HepG2 (cell line): ENCODE results near the gene MCAT. TPM values are rescaled to one million over a fixed set of nuclear protein-coding genes. Genes with fewer than 3 reads are reported as not detected.

ENCODE experiments used
- ATAC-seq: fragments of 200-7000 bp; cut with Tn5 transposase; 3 replicates; pipeline ENCODE4 v1.9.1; 2020; ENCODE audit warnings: mild to moderate bottlenecking, moderate library complexity
- BruUV-seq: library from RNA; stranded (reverse); fragments of 400-500 nt; replicated peaks from 2 replicates; lab custom pipeline; 2021; lab: Mats Ljungman, UMichigan
- CTCF ChIA-PET: fragments of 300-600 bp; formaldehyde crosslinking; extraction: SDS; loops from one replicate; lab custom pipeline; 2021; ENCODE audit warnings: low total read pairs, inconsistent platforms, low intra/inter-chr PET ratio; lab: Yijun Ruan, JAX
- POLR2A ChIA-PET: fragments of 350-600 bp; sonication (Branson Sonifier 250); formaldehyde crosslinking; loops from one replicate; lab custom pipeline; 2020; ENCODE audit warnings: antibody characterized with exemption, inconsistent platforms; lab: Yijun Ruan, JAX
- DNase-seq: peaks from one replicate; pipeline ENCODE4 v3.0.0-alpha.2; 2015; ENCODE audit warnings: low spot score
- FAIRE-seq: peaks from 3 replicates; lab custom pipeline; 2011; peaks lifted over from hg19 to GRCh38; lab: Jason Lieb, UNC
- H2AFZ ChIP-seq: one replicate; pipeline ENCODE4 v1.6.1; 2011; ENCODE audit warnings: low read length, inconsistent platforms
- H3K27ac ChIP-seq: fragments of 300-600 bp; 3 replicates; pipeline ENCODE4 v1.8.0; 2011; ENCODE audit warnings: mixed run types, mild to moderate bottlenecking, mixed read lengths, low read length, inconsistent platforms; ENCODE audit not compliant: insufficient read depth; ENCODE audit errors: extremely low read length
- H3K27me3 ChIP-seq, 2 experiments: fragments of 200-600 bp in 1 of 2; 2 replicates in 1 of 2; 3 replicates in 1 of 2; pipeline versions ENCODE4 v1.6.0 to v1.8.0; 2011; ENCODE audit warnings: low read length in 2 of 2, mild to moderate bottlenecking in 2 of 2, moderate library complexity in 2 of 2, inconsistent platforms in 1 of 2; ENCODE audit not compliant: insufficient read depth in 2 of 2, control insufficient read depth in 1 of 2
- H3K36me3 ChIP-seq, 2 experiments: fragments of 200-600 bp in 1 of 2; replicated peaks in 1 of 2; 2 replicates in 1 of 2; 3 replicates in 1 of 2; pipeline versions ENCODE4 v1.5.1 to v1.8.0; 2011; ENCODE audit warnings: low read length in 2 of 2, inconsistent platforms in 1 of 2; ENCODE audit not compliant: insufficient read depth in 2 of 2, control insufficient read depth in 1 of 2
- H3K4me1 ChIP-seq: 2 replicates; pipeline ENCODE4 v1.5.1; 2012; ENCODE audit warnings: low read length, inconsistent platforms; ENCODE audit not compliant: insufficient read depth
- H3K4me2 ChIP-seq: 2 replicates; pipeline ENCODE4 v1.6.0; 2011; ENCODE audit warnings: low read depth, low read length, inconsistent platforms
- H3K4me3 ChIP-seq, 3 experiments: fragments of 200-600 bp in 1 of 3; sonication (generic), shearing (Covaris generic) in 1 of 3; replicated peaks in 1 of 3; 2 replicates each; pipeline ENCODE4 v1.5.1; 2011 to 2016; ENCODE audit warnings: low read length in 3 of 3, inconsistent platforms in 2 of 3, low read depth in 2 of 3, mild to moderate bottlenecking in 2 of 3, control low read depth in 1 of 3, mixed read lengths in 1 of 3; ENCODE audit not compliant: insufficient read depth in 1 of 3
- H3K79me2 ChIP-seq: one replicate; pipeline ENCODE4 v1.6.1; 2011; ENCODE audit warnings: low read length, inconsistent platforms; ENCODE audit not compliant: insufficient read depth
- H3K9ac ChIP-seq: 2 replicates; pipeline ENCODE4 v1.6.0; 2011; ENCODE audit warnings: mild to moderate bottlenecking, low read depth, low read length, inconsistent platforms; ENCODE audit not compliant: insufficient read depth
- H3K9me3 ChIP-seq: 2 replicates; pipeline ENCODE4 v1.5.1; 2012; ENCODE audit warnings: mild to moderate bottlenecking, low read length
- H4K20me1 ChIP-seq: 2 replicates; pipeline ENCODE4 v1.6.0; 2011; ENCODE audit warnings: inconsistent platforms, mild to moderate bottlenecking, low read length, moderate library complexity; ENCODE audit not compliant: insufficient read depth
- AKNA ChIP-seq: sonication (generic); formaldehyde crosslinking; IDR thresholded peaks from 2 replicates; pipeline ENCODE4 v1.4.0; 2020; ENCODE audit warnings: missing genetic modification reagents, borderline replicate concordance
- BCL3 ChIP-seq: sonication (generic); formaldehyde crosslinking; IDR thresholded peaks from 2 replicates; pipeline ENCODE4 v1.5.1; 2020; ENCODE audit warnings: mild to moderate bottlenecking, missing genetic modification reagents, moderate library complexity
- HOXA3 ChIP-seq: sonication (generic); formaldehyde crosslinking; IDR thresholded peaks from 2 replicates; pipeline ENCODE4 v1.5.0; 2020; ENCODE audit warnings: missing genetic modification reagents
- HOXD1 ChIP-seq: sonication (generic); formaldehyde crosslinking; IDR thresholded peaks from 2 replicates; pipeline ENCODE4 v1.5.0; 2020; ENCODE audit warnings: missing genetic modification reagents
- NFRKB ChIP-seq: fragments of 450-650 bp; IDR thresholded peaks from 2 replicates; pipeline ENCODE4 v1.6.1; 2017
- ZNF296 ChIP-seq: sonication (generic); formaldehyde crosslinking; conservative IDR thresholded peaks from 2 replicates; pipeline ENCODE4 v1.5.0; 2020; ENCODE audit warnings: mild to moderate bottlenecking, missing genetic modification reagents
- ZNF570 ChIP-seq: sonication (generic); formaldehyde crosslinking; IDR thresholded peaks from 2 replicates; pipeline ENCODE4 v1.4.0; 2020; ENCODE audit warnings: mild to moderate bottlenecking, missing genetic modification reagents, borderline replicate concordance
- ZNF644 ChIP-seq: IDR thresholded peaks from 2 replicates; pipeline ENCODE4 v1.6.1; 2016; ENCODE audit warnings: low read depth
- ZZZ3 ChIP-seq: sonication (generic); formaldehyde crosslinking; IDR thresholded peaks from 2 replicates; pipeline ENCODE4 v1.4.0; 2020; ENCODE audit warnings: missing genetic modification reagents, mild to moderate bottlenecking, borderline replicate concordance
- WGBS: methylation state at CpG from one replicate; pipeline ENCODE4 v1.1.6; 2017; ENCODE audit warnings: low lambda C conversion rate; 5-methylcytosine and 5-hydroxymethylcytosine counted together
- in situ Hi-C: cut with HindIII; loops from 2 replicates; pipeline ENCODE4 v1.10.0; 2017; ENCODE audit warnings: low pct_unique_long_range_greater_than_20kb; ENCODE audit not compliant: extremely low pct_ligation_motif_present
- intact Hi-C: fragments of 100-400 bp; cut with micrococcal nuclease; formaldehyde crosslinking; loops from one replicate; pipeline ENCODE4 v1.10.0; 2022; ENCODE audit not compliant: unreplicated experiment
- polyA plus RNA-seq, 8 experiments: library from polyadenylated mRNA; depleted of rRNA in 3 of 8; stranded (reverse) in 7 of 8; unstranded in 1 of 8; fragments of >200 nt; fragmentation: Illumina TruSeq in 4 of 8; extraction: Trizol in 4 of 8; gene quantifications; 2 replicates each; pipeline versions ENCODE4 v1.2.1 to v1.2.3, GENCODE V29; 2011 to 2016; ENCODE audit warnings: low read depth in 4 of 8, missing spikeins in 1 of 8, mixed read lengths in 1 of 8; ENCODE audit not compliant: insufficient read depth in 1 of 8
- total RNA-seq, 5 experiments: library from RNA; depleted of rRNA; stranded (reverse); fragments of >200 nt; fragmentation: Illumina TruSeq; extraction: Trizol; gene quantifications; 2 replicates each; pipeline ENCODE4 v1.2.3, GENCODE V29; 2016; ENCODE audit warnings: low read depth in 1 of 5

MCAT gene
- total and polyA plus RNA-seq, 2 of the 13 experiments (the other 11 are each of a cell fraction or from before 2014, with no cell fraction given): 9.3 to 16.7 TPM

- Histone ChIP-seq H3K27ac (no peak overlapping the region), H3K9me3 (no peaks in the 10 kb centered on the region), H3K27me3 (peaks cover 6 to 30% of the 10 kb centered on the region in 2 experiments; a peak in 3 of 5 replicates), H3K4me3 (no peak overlapping the region), H2AFZ (no peak overlapping the region), H3K4me2 (no peak overlapping the region), H3K9ac (no peak overlapping the region), H3K36me3 (no peaks in the 10 kb centered on the region), H3K79me2 (no peaks in the 10 kb centered on the region), H3K4me1 (peaks cover 24% of the 10 kb centered on the region), H4K20me1 (no peaks in the 10 kb centered on the region)
- DNase-seq: no peak
- no peak for FAIRE-seq
- in situ Hi-C loops: no loop called here
- ATAC-seq: no peak; the same call in 2 of the 3 replicates
- WGBS: 14% methylated on average over 5 of the region's 6 CpGs
- ChIA-PET POLR2A (interaction anchor here (0.7 kb wide), 1 partner anchor 39 kb away, joined by 3 read pairs; no protein-coding TSS in a partner anchor), CTCF (no interaction called here)
- intact Hi-C loops: no loop called here
- TF ChIP-seq AKNA (CRISPR knock-in tag) (no peak), ZNF644 (CRISPR knock-in tag) (no peak), HOXD1 (no peak), ZNF570 (CRISPR knock-in tag) (no peak), ZNF296 (CRISPR knock-in tag) (no peak), HOXA3 (CRISPR knock-in tag) (no peak), NFRKB (no peak), BCL3 (CRISPR knock-in tag) (no peak), ZZZ3 (CRISPR knock-in tag) (no peak)
- BruUV-seq: no TSS peak
These were observed 5.4 kb upstream of the MCAT start for GRCh38 chr22:43148581-43148980.
